ENCODE data around the gene MTCL1. TPM values are rescaled to one million over a fixed set of nuclear protein-coding genes. Genes with fewer than 3 reads are reported as not detected.

Gene MTCL1
- total and polyA plus RNA-seq, 4 donors: 1.3 to 12.4 (median 3.7) TPM

GRCh38 chr18:8673256-8674209 lies 31.8 kb upstream of the MTCL1 start:
- no peak overlapping the region for H3K4me3 ChIP-seq
- DNase-seq (no peak), ATAC-seq (ENCODE audit: insufficient read depth, low FRiP score) (no peak)
- no peak for TF ChIP-seq CTCF (IDR thresholded peaks at IDR 0.05; ENCODE audit: control extremely low read depth, extremely low read depth)
- H3K9ac ChIP-seq (ENCODE audit: insufficient read depth in 1 of 2, low read length in 2 of 2): no peak overlapping the region
- WGBS, 2 donors: 90 to 94% methylated on average over 9 of the region's 9 CpGs
- no peaks in the 10 kb centered on the region for H3K4me1 ChIP-seq (ENCODE audit: control insufficient read depth in 5 of 5, insufficient read depth in 5 of 5, low read length in 5 of 5)
- H3K36me3 ChIP-seq (ENCODE audit: control insufficient read depth in 4 of 4, insufficient read depth in 4 of 4, low read length in 4 of 4): no peaks in the 10 kb centered on the region
- no peaks in the 10 kb centered on the region for H3K9me3 ChIP-seq (ENCODE audit: control insufficient read depth in 4 of 4, insufficient read depth in 3 of 4, low read length in 3 of 4)
- H3K27me3 ChIP-seq (ENCODE audit: control insufficient read depth in 3 of 3, insufficient read depth in 3 of 3, low read length in 2 of 3): no peaks in the 10 kb centered on the region
- no peak overlapping the region for H3K27ac ChIP-seq (ENCODE audit: low read depth in 1 of 2, low read length in 1 of 2)

GRCh38 chr18:8675057-8675456 lies 30.3 kb upstream of the MTCL1 start:
- Histone ChIP-seq H3K4me1 (ENCODE audit: control insufficient read depth in 5 of 5, insufficient read depth in 5 of 5, low read length in 5 of 5) (no peaks in the 10 kb centered on the region), H3K9me3 (ENCODE audit: control insufficient read depth in 4 of 4, insufficient read depth in 3 of 4, low read length in 3 of 4) (no peaks in the 10 kb centered on the region), H3K9ac (ENCODE audit: insufficient read depth in 1 of 2, low read length in 2 of 2) (no peak overlapping the region), H3K36me3 (ENCODE audit: control insufficient read depth in 4 of 4, insufficient read depth in 4 of 4, low read length in 4 of 4) (no peaks in the 10 kb centered on the region), H3K27ac (ENCODE audit: low read depth in 1 of 2, low read length in 1 of 2) (no peak overlapping the region), H3K4me3 (no peak overlapping the region), H3K27me3 (ENCODE audit: control insufficient read depth in 3 of 3, insufficient read depth in 3 of 3, low read length in 2 of 3) (no peaks in the 10 kb centered on the region)
- DNase-seq: no peak
- no peak for ATAC-seq (ENCODE audit: insufficient read depth, low FRiP score)
- TF ChIP-seq CTCF (IDR thresholded peaks at IDR 0.05; ENCODE audit: control extremely low read depth, extremely low read depth): no peak
- WGBS, 2 donors: 89 to 96% methylated on average over 4 of the region's 4 CpGs

GRCh38 chr18:8681196-8681595 lies 24.2 kb upstream of the MTCL1 start:
- H3K27me3 ChIP-seq (ENCODE audit: control insufficient read depth in 3 of 3, insufficient read depth in 3 of 3, low read length in 2 of 3): no peaks in the 10 kb centered on the region
- H3K36me3 ChIP-seq (ENCODE audit: control insufficient read depth in 4 of 4, insufficient read depth in 4 of 4, low read length in 4 of 4): no peaks in the 10 kb centered on the region
- H3K4me3 ChIP-seq: no peak overlapping the region
- ATAC-seq (ENCODE audit: insufficient read depth, low FRiP score) (no peak), DNase-seq (no peak)
- WGBS, 2 donors: 87 to 93% methylated on average over 4 of the region's 4 CpGs
- no peaks in the 10 kb centered on the region for H3K9me3 ChIP-seq (ENCODE audit: control insufficient read depth in 4 of 4, insufficient read depth in 3 of 4, low read length in 3 of 4)
- H3K4me1 ChIP-seq (ENCODE audit: control insufficient read depth in 5 of 5, insufficient read depth in 5 of 5, low read length in 5 of 5): no peaks in the 10 kb centered on the region
- H3K9ac ChIP-seq (ENCODE audit: insufficient read depth in 1 of 2, low read length in 2 of 2): no peak overlapping the region
- H3K27ac ChIP-seq (ENCODE audit: low read depth in 1 of 2, low read length in 1 of 2): no peak overlapping the region
- TF ChIP-seq CTCF (IDR thresholded peaks at IDR 0.05; ENCODE audit: control extremely low read depth, extremely low read depth): no peak

All from lung (tissue), 12 donors.